Calu3 (cell line): Measurements from ENCODE around the gene NUFIP2. TPM values are rescaled to one million over a fixed set of nuclear protein-coding genes. Genes with fewer than 3 reads are reported as not detected.
"Not testable (repeated sequence)": the region's sequence is repeated elsewhere in the genome, so short reads cannot be mapped to it uniquely, and the experiment has no call there.

Source experiments
- Bru-seq: library from RNA; stranded (reverse); fragments of 400-500 nt; gene quantifications from one replicate; lab custom pipeline; 2021; lab: Mats Ljungman, UMichigan
- BruChase-seq, 2 experiments: library from RNA; stranded (reverse); fragments of 400-500 nt; gene quantifications; one replicate each; lab custom pipeline; 2021; lab: Mats Ljungman, UMichigan
- BruUV-seq: library from RNA; stranded (reverse); fragments of 400-500 nt; replicated peaks from 2 replicates; lab custom pipeline; 2021; lab: Mats Ljungman, UMichigan
- CTCF ChIA-PET: fragments of 300-600 bp; sonication (Branson Sonifier 250); formaldehyde crosslinking; loops from one replicate; lab custom pipeline; 2022; ENCODE audit warnings: antibody characterized with exemption; lab: Charles Lee
- DNase-seq: peaks from one replicate; pipeline ENCODE4 v3.0.0; 2022
- H3K27ac Mint-ChIP-seq: one replicate; pipeline ENCODE4 v1.8.0; 2022; ENCODE audit warnings: mixed read lengths; ENCODE audit not compliant: unreplicated experiment
- H3K27me3 Mint-ChIP-seq: one replicate; pipeline ENCODE4 v1.8.0; 2022; ENCODE audit warnings: mixed read lengths; ENCODE audit not compliant: unreplicated experiment
- H3K36me3 Mint-ChIP-seq: one replicate; pipeline ENCODE4 v1.8.0; 2022; ENCODE audit warnings: mild to moderate bottlenecking, moderate library complexity, mixed read lengths; ENCODE audit not compliant: insufficient read depth, unreplicated experiment
- H3K4me1 Mint-ChIP-seq: one replicate; pipeline ENCODE4 v1.8.0; 2022; ENCODE audit warnings: mild to moderate bottlenecking, low read depth, mixed read lengths; ENCODE audit not compliant: unreplicated experiment
- H3K4me3 Mint-ChIP-seq: one replicate; pipeline ENCODE4 v1.8.0; 2022; ENCODE audit warnings: mild to moderate bottlenecking, low read depth, moderate library complexity, mixed read lengths; ENCODE audit not compliant: unreplicated experiment
- H3K9me3 Mint-ChIP-seq: one replicate; pipeline ENCODE4 v1.8.0; 2022; ENCODE audit warnings: low read depth, mixed read lengths; ENCODE audit not compliant: unreplicated experiment
- CTCF ChIP-seq: fragments of 200-600 bp; IDR thresholded peaks from one replicate; pipeline ENCODE4 v1.8.0; 2022; ENCODE audit warnings: antibody characterized with exemption; ENCODE audit not compliant: unreplicated experiment
- intact Hi-C: fragments of 100-400 bp; cut with micrococcal nuclease; formaldehyde crosslinking; loops from one replicate; pipeline ENCODE4 v1.10.0; 2022; ENCODE audit not compliant: unreplicated experiment
- long read RNA-seq: library from polyadenylated mRNA; stranded (forward); transcript quantifications from one replicate; pipeline ENCODE4 v2.0.0, GENCODE V29; 2022
- total RNA-seq: library from RNA; stranded (reverse); gene quantifications from 2 replicates; pipeline ENCODE4 v1.2.3, GENCODE V29; 2022

Gene NUFIP2
- 89.3 and 92.9 TPM in 2 replicates for total RNA-seq
- percentile 98 among the genes with signal in this experiment for Bru-seq, nascent RNA
- percentile 98 among the genes with signal in this experiment for BruChase-seq, experiment 1, labeled RNA remaining after a 6-hour chase
- percentile 99 among the genes with signal in this experiment for BruChase-seq, experiment 2, labeled RNA remaining after a 2-hour chase
- long read RNA-seq, full-length matches to known transcripts, result 5 of 35 reads
- long read RNA-seq, partial matches to known transcripts, result 2 of 35 reads
- long read RNA-seq, other reads (novel, unspliced or antisense), result 28 of 35 reads

GRCh38 chr17:29293890-29294579 is at the start of gene NUFIP2:
Gene NUFIP2, minus strand, starts transcription at chr17:29294148. Its CDS starts 89 bp downstream, at chr17:29294059.
- Mint-ChIP-seq H3K27ac (peak within 1 kb of the TSS; percentile 93), H3K9me3 (no peaks in the 10 kb centered on the region), H3K27me3 (no peaks in the 10 kb centered on the region), H3K4me1 (peaks cover 19% of the 10 kb centered on the region), H3K4me3 (peak within 1 kb of the TSS; percentile 90), H3K36me3 (peaks cover 61% of the 10 kb centered on the region)
- peak; percentile 97 for DNase-seq
- CTCF ChIA-PET, result interaction anchor here (0.5 to 1.2 kb wide), 9 partner anchors 11 to 514 kb away, joined by 3 to 6 read pairs (median 4); partner anchors contain the start of gene ANKRD13B
- intact Hi-C loops, result no loop called here
- BruUV-seq, result no TSS peak
- no peak for TF ChIP-seq CTCF

- H3K27me3 Mint-ChIP-seq, result peaks cover 48% of the 10 kb centered on the region
- no peaks in the 10 kb centered on the region for H3K36me3 Mint-ChIP-seq
- H3K4me1 Mint-ChIP-seq, result no peaks in the 10 kb centered on the region
- H3K27ac Mint-ChIP-seq, result no peak overlapping the region
- intact Hi-C loops, result no loop called here
- CTCF ChIA-PET, result no interaction called here
- no TSS peak for BruUV-seq
- no peak for DNase-seq
- no peak overlapping the region for H3K4me3 Mint-ChIP-seq
- TF ChIP-seq CTCF, result no peak
- H3K9me3 Mint-ChIP-seq, result no peaks in the 10 kb centered on the region
Observed at GRCh38 chr17:29342158-29342765, 48.3 kb upstream of the NUFIP2 start.

- TF ChIP-seq CTCF, result no peak
- H3K9me3 Mint-ChIP-seq, result no peaks in the 10 kb centered on the region
- CTCF ChIA-PET, result no interaction called here
- no peaks in the 10 kb centered on the region for H3K36me3 Mint-ChIP-seq
- no peak for DNase-seq
- no peak overlapping the region for H3K4me3 Mint-ChIP-seq
- H3K27me3 Mint-ChIP-seq, result peaks cover 48% of the 10 kb centered on the region
- BruUV-seq, result no TSS peak
- intact Hi-C loops, result no loop called here
- H3K27ac Mint-ChIP-seq, result no peak overlapping the region
- no peaks in the 10 kb centered on the region for H3K4me1 Mint-ChIP-seq
Observed at GRCh38 chr17:29341726-29342125, 47.8 kb upstream of the NUFIP2 start.

GRCh38 chr17:29339016-29339415 is 45.1 kb upstream of the NUFIP2 start:
- H3K9me3 Mint-ChIP-seq, DNase-seq, H3K4me3 Mint-ChIP-seq, H3K4me1 Mint-ChIP-seq, BruUV-seq, H3K36me3 Mint-ChIP-seq, intact Hi-C loops, H3K27ac Mint-ChIP-seq: not testable (repeated sequence)
- CTCF ChIA-PET, result interaction anchor here (0.6 to 0.7 kb wide), 2 partner anchors 9 to 215 kb away, joined by 3 read pairs; no protein-coding TSS in a partner anchor
- H3K27me3 Mint-ChIP-seq, result peaks cover 31% of the 10 kb centered on the region
